Activated CD4-positive, alpha-beta T cell treated with anti-CD3 and anti-CD28 coated beads, Interleukin-10, Interleukin-2, amounts not matched to agents 100 ng/mL and 50 ng/mL, durations not matched to agents 16 hours and 8 hours (primary cell): ENCODE results near the gene HPCAL1.
A peak's percentile ranks its signal among the peaks of the same experiment; 100 is the strongest.

Source experiments
- DNase-seq: peaks from one replicate; pipeline ENCODE4 v3.0.0-alpha.2; 2020

The HPCAL1 gene

DNA sequence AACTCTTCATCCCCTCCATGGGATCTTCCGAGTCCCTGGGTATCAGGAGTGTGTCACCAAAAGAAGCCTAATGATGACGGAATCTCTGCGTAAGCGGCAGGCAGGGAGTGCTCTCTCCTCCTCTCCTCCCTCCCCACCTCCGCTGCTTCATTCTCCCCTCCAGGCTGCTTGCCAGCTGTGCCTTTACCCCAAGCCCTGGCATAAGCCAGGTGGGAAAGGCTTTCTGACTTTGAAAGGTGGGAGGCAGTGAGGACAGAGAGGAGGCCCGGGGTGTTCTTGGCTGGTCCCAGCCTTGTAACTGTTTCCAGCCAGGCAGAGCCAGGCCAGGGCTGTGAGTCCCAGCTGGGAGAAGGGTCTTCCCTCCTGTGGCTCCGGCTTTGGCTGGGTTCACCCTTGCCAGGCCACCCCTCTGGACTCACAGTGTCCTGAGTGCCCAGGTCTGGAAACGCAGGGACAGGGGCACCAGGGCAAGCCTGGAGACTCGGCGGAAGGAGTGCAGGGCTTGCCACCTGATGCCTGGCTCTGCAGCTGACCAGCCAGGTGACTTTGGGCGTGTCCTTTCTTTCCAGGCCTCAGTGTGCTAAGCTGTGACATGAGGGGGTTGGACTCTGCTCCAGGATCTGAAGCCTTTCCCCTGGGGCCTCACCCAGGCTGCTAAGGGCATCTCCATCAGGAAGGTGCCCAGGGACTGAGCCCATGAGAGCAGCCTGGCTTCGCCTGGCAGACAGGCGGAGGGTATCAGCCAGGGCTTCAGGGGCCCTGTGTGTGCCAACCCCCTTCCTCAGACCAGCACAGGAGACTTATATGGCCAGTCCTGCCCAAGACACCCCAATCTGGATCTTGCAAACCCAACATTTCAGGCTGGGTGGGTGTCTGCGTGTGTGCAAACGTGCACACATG, 32.7 kb upstream of the HPCAL1 start:
- DNase-seq = no peak

DNA sequence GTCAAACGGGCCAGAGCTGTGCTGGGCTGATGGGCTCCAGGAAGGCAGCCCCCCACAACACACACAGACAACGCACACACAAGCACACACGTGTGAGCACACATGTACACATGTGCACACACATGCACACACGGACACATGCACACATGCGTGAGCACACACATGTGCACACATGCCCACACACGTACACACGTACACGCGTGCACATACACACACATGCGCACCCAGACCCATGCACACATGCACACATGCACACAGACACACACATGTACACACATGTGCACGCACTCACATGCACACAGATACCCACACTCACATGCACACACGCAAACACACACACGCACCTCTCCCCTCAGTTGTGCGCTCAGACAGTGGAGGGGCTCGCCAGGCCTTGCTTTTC, 31.2 kb upstream of the HPCAL1 start:
- no peak for DNase-seq

DNA sequence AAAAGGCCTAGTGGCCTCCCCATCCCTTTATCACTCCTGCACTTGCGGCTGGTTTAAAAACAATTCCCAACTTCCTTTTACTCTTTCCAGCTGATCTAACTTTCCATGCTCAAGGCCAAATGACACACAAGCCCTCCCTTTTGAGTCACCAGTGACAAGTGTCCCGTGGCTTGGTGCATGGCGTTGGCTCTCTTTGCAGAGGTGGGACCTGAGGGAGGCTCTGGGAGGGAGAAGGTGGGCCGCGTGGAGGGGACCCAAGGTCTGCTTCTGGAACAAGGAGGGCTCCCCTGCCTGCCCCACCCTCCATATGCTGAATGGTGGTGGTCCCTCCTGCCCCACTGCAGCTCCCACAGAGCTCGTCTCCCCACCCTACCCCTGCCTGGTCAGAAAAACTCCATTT, 30.8 kb upstream of the HPCAL1 start:
- DNase-seq = no peak

DNA sequence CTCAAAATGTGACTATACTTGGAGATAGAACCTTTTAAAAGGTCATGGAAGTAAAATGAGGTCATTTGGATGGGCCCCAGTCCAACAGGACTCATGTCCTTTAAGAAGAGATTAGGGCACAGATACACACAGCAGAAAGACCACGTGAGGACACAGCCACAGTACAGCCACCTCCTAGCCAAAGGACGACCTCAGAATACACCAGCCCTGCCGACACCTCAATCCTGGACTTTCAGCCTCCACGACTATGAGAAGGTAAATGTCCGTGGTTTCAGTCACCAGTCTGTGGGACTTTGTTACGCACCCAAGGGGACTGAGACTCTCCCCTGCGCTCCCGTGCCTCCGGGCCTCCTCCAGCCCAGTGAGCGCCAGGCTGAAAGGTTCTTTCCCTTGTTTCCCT, 30.2 kb upstream of the HPCAL1 start:
- DNase-seq = no peak

DNA sequence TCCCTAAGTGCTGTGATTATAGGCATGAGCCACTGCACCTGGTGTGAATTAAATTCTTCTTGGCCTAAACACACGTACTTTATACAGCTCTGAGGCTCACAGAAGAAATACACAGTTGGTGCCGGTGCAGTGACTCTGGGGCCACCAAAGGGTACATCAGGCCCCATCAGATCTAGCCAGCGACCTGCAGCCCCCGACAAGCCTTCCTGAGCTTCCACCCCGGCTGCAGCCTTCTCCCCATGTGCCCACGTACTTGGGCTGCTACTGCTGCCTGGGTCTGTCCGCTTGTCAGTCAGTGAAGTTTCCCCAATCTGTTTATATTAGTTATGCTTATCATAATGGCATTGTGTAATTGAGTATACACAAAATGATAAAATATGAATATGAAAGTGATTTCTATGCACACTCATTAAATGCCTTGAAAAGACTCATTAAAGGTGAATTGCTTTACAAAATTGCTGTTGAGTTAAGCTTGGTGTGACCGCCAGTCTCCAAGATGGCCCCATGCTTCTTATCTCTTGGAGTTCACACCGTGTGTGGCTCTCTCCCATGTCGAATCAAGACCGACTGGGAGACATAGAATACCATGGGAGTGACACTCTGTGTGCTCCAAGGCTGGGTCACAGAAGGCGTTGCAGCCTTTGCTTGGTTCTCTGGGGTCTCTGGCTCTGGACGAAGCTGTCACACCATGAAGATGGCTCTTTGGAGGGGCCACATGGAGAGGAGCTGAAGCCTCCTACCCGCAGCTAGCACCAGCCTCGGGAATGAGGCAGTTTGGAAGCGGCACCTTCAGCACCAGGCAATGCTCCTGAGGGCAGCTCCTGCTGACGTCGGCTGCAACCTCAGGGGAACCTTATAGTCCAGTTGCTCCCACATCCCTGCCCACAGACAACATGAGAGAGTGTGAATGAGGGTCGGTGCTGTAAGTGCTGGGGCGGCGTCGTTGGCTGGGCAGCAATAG, 29.2 kb upstream of the HPCAL1 start:
- DNase-seq = no peak

DNA sequence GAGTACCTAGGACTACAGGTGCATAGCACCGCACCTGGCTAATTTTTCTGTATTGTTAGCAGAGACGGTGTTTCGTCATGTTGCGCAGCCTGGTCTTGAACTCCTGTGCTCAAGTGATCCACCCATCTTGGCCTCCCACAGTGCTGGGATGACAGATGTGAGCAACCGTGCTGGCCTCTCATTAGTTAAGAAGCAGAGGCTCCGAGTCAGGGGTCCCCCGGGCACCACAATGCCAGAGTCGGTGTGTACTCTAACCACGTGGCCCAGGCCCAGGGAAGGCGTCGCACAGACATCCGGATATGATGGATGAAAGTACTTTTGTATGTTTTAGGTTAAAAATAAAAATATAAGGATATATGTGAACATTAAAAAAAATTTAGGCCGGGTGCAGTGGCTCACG, 28.3 kb upstream of the HPCAL1 start:
- no peak for DNase-seq

DNA sequence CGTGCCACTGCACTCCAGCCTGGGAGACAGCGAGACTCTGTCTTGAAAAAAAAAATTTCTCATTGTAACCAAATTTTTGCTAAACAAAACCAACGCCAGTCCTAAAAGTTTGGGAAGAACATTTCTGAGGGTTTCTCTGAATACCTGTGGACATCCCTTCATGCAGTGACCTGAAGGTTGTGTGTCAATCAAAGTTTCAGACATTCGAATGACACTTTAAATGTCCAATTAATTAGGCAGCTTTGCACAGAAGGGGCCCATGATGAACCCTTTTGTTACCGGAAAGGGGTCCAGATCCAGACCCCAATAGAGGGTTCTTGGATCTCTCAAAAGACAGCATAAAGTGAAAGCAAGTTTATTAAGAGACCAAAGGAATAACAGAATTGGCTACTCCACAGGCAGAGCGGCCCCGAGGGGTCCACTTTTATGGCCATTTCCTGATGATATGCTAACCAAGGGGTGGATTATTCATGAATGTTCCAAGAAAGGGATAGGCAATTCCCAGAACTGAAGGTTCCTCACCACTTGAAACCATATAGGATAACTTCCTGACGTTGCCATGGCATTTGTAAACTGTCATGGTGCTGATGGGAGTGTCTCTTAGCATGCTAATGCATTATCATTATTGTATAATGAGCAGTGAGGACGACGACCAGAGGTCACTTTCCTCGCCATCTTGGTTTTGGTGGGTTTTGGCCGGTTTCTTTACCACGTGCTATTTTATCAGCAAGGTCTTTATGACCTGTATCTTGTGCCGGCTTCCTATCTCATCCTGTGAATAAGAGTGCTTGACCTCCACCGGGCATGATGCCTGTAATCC, 27.5 kb upstream of the HPCAL1 start:
- no peak for DNase-seq

DNA sequence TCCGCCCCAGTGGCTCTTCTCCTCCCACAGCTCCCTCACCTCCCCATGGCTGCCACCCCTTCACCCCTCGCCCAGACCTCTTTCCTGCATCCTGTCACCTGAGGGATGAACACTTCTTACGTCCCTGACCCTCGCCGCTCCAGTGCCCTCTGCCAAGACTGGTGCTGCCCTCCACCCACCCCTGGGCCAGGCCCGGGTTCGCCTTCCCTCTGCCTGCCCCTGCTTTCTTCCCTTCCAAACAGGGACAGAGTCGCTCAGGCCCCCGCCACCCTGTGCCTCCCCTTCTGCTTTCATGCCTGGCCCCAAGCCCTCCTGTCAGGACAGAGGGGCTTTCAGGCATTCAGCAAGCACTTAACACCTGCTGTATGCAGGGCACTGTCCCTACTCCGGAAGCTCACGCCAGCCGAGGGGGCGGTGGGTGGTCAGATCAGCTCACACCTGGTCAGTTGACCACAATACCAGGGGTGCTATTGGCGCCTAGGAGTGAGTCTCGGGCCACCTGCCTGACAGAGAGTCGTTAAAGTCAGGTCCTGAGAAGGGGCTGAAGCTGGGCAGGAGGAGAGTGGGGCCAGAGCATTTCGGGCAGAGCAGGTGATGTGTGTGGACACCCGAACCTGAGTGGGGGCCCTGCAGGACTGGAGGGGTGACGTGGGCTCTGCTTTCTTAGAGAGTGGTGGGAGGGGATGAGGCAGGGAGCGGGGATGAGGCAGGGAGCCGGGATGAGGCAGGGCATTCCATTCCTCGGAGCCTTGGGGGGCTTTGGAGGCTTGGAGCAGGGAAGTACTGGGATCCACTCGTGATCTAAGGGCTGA, 26.0 kb upstream of the HPCAL1 start:
- DNase-seq = no peak

DNA sequence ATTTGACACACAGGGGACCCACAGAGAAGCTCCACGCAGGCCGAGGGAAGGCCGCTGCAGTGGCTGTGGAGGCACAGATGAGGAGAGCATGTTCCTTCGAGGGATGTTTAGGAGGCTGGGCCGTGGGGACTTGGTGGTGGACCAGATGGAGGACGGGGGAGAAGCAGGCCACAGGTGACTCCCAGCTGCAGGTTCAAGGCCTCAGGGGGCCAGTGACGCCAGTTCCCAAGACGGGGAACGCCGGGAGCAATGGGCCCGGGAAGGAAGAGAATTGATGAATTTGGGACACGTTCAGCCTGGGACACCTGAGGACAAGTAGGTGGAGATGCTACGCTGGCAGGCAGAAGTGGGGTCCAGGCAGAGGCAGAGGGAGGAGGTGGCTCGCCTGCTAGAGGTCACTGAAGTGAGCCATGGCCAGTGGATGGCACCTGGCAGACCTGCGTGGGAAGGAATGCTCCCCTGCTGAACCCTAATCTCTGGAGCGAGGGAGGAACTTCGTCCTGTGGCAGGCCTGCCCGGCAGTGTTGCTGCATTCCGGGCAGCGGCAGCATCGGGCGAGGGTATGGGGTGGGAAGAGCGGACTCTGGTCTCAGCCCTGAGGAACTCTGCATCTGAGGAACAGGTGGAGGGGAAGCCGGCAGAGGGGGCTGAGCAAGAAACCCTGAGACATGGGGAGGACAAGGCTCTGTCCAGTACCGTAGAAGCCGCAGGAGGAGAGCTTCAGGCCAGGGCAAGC, 25.2 kb upstream of the HPCAL1 start:
- DNase-seq = no peak

DNA sequence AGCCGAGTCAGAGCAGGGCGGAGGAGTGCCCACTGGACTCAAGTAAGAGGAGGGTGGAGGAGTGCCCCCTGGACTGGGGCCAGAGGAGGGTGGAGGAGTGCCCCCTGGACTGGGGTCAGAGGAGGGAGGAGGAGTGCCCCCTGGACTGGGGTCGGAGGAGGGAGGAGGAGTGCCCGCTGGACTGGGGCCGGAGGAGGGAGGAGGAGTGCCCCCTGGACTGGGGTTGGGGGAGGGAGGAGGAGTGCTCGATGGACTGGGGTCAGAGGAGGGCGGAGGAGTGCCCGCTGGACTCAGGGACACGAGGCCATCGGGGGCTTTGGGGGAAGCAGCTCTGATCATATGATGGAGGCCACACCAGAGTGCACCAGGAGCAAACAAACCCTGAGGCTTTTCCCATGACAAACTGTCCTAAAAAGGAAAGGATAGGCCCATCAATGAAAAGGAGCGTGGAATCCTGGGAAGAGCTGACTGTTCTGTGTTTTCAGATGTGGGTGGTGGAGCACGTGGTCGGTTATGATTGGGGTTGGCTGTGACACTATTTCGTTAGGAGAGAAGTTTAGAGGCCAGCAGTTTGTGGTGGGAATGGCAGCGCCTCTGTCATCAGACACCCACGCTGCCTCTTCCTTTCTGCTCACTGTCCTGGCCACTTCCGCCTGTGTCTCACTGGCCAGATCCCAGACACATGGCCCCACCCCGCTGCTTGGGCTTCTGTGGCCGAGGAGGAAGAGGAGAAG, 24.5 kb upstream of the HPCAL1 start:
- peak; percentile 42 for DNase-seq

DNA sequence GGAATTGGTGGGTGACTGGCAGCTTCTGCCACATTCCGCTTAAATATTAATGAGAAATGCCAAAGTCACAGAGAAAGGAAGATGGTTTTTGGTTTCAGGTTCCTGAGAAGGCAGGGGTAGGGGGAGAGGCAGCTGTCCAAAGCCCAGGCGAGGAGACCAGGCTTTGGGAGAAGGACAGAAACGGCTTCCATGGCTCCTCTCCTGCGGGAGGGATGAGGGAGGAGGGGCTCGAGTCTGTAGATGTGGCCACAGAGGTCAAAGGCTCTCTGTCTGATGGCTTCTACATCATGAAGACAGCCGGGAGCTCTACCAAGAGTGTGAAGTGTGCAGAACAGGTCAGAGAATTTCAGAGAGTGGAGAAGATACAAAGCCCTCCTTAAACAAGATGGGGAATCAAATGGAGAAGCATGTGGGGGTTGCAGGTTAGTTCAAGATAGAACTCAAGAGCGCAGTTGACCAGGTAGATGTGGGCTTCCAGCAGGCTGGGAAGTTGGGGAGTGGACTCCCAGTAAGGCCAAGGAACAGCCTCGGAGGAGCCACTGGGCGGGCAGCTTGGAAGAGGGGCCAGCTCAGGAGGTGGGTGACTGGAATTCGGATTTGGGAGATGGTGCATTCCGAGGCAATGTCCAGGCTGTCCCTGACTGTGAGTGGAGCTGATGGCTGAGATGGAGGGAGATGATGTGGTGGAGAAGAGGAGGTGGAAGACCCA, 23.8 kb upstream of the HPCAL1 start:
- DNase-seq = no peak

DNA sequence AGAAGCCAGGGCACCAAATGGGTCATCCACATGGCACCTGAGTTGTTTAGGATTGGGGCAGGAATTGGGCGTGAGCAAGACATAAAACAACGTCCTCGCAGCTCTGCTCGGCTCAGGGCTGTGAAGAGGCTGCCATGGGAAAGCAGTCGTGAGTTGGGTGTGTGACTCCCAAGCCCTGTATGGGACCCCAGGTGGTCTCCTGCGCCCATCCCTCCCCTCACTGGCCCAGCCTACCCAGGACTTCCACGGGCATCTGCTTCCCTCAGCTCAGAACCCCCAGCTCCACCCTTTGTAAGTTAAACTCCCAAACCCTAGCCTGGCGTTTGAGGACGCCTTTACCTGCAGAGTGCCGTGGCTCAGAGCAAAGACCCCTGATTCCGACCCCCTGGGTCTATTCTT, 23.2 kb upstream of the HPCAL1 start:
- no peak for DNase-seq

DNA sequence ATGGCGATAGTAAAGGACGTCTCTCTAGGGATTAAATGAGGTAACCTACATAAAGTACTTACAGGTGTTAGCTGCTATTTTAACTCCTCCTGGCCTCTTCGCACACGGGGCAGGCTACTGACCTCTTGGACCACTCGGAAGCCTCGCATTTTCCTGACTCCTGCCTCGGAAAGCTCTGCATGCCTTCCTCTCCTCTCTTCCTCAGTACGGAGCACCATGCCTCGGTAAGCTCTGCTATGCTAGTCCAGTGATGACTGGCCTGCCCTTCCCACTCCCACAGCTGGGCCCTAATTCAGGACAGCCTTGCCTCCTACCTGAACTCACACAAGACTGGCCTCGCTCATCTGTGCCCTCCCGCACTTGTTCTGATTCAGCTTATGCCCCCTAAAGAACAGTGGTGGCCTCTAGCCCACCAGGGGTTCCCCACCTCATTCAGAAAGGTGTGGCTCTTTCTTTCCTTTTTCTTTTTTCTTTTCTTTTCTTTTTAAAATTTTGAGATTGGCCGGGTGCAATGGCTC, 22.7 kb upstream of the HPCAL1 start:
- no peak for DNase-seq

DNA sequence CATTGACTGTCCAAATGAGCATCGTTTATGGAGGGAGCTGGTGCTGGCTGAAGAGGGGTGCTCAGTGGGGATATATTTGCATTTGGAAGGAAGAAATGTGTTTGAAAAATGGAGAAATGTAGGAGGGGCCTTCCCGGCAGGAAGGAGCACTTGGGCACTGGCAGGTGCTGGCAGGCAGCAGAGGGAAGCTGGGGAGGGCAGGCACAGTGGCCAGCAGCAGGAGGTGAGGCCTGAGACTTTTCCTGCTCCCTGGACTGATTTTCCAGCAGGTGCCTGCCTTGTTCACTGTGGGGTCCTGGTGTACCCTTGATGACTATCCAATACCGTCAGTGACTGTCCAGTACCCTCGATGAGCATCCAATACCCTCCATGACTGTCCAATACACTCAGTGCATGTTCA, 20.8 kb upstream of the HPCAL1 start:
- no peak for DNase-seq

DNA sequence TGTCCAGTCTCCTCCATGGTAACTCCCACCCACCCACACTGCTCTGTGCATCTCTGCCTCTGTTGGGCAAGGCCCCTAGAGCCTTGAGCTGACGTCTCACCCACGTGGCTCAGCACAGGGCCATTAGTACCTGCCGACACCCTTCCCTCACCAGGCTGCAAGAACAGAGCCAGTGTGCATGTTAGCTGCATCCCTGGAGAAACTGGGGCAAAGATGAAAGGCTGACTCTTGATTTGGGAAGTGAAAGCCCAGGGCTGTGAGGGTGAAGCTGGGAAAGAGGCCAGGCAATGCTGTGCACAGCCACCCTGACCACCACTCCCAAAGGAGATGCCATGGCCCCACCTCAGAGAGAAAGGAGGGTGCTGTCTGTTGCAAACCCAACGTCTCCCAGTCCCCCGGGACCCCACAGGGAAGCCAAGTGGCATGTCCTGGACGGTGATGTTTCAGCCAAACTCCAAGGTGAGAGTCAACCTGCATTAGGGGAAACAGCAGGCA, 20.0 kb upstream of the HPCAL1 start:
- no peak for DNase-seq

DNA sequence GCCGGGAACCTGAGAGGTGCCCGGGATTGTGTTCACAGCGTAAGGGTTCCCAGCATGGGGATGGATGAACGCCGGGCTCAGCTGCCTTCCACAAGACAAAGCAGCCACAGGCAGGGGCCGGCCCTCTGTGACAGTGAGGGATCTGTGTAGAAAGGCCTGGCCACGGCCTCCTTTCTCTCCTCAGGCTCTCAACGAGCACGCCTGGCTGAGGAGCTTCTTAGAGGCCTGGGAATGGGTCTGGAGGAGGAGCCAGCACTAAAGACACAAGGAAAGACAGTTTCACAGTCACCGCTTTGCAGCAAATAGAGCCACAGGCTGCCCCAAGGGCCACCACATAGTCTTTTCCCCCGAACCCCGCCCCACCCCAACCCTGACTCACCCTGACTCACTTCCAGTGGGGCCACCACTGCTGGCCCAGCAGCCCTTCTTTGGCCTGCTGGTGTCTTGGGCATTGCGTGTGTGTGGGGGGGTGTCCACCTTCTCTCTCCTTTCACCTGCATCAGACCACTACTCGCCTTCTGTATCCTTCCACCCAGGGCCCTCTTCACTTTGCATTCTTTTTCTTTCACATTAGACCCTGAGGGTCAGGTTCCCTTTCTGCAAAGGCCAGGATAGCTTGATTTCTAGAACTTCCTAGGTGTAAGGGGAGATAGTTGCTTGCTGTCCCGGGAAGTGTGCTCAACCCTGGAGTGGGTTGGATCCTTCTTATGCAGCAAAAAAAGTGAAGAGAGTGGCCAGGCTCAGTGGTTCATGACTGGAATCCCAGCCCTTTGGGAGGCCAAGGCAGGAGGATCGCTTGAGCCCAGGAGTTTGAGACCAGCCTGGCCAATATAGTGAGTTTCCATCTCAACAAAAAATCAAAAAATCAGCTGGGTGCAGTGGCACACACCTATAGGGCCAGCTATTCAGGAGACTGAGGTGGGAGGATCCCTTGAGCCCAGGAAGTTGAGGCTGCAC, 19.3 kb upstream of the HPCAL1 start:
- DNase-seq = peak; percentile 43

DNA sequence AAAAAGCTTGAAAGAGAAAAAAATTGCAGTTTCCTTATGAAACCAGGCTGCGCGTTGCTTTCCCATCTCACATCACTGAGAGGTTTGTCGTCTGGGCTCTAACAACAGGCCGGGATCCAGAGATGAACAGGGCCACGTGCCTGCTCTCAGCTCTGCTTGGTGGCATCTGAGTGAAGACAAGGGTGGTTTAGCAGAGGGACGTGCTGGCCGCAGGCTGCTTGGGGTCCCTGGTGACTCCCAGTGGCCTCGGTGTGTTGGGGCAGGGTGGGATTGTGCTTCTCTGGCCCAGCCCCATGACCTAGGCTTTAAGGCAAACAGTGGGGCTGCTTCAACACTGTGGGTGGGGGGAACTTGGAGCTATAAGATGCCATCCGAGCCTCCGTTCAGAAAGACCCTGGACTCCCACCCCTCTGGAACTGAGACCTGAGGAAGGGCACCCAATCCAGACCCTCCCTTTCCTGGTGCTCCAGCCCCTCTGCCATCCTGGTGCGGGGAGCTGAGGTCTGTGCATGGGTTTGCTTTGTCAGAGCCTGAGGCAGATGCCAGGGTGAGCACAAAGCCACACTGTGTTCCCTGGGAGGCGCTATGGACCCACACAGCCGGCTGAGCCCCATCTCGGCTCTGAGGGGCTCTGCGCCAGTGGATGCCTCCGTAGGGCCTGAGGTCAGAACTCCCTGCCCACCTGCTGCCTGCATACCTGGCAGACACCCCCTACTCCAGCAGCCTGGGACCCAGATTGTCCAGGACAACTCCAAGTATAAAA, 18.4 kb upstream of the HPCAL1 start:
- DNase-seq = no peak

DNA sequence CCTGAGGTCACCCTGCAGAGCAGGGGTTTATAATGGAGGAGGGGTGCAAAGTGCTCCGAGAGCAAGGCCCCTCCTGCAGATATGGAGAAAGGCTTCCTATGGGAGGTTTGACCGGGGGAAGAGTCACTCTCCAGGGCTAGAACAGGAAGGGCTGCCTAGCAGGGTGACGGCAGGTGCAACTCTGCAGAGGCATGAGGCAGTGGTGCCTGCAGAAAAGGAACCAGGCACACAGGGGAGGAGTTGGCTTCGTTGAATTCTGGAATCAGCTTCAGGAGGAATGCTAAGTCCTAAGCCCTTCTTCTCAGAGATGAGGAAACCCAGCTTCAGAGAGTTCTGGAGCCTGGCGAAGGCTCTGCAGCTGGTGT, 17.5 kb upstream of the HPCAL1 start:
- DNase-seq = no peak
